ENCODE measurements around the gene CINP. TPM values are rescaled to one million over a fixed set of nuclear protein-coding genes. Genes with fewer than 3 reads are reported as not detected.

Gene CINP
- total and polyA plus RNA-seq, 2 of the 13 experiments (the other 11 are each of a cell fraction or from before 2014, with no cell fraction given): 32.8 to 42.8 TPM

DNA sequence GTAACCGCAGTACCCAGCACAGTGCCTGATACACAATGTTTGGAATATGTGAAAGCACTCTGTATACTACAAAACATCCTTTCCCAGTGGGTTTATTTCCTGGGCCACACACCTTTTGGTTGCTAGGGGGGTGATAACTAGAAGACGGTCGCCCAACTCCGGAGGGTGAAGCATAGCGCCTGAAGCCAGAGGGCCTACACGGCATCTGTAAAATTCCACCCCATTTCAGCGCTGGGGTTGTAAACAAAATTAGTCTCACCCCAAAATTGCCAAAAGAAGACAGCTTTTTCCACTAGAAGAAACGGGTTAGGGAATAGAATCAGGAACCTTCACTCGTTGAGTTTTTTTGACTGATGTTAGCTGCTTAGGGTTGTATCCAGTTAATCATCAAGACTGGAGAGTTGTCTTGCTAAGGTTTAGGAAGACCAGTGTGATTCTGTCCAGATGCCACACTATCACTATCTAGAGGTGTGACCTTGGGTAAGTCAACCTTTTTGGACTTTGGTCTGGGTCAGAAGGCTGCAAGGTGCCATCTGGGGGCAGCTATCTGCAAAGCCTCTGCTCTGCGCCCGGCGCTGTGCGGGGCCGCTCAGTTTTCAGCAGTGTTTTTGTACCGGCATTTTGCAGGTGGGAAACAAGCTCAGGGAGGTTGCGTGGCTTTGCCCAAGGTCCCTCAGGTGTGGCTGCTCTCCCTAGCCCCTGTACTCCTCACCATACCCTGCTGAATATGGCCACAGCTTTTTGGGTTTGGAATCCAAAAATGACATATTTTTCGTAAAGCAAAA, 41.8 kb downstream of the CINP start (continued):
- TF ChIP-seq, protein P1, sequence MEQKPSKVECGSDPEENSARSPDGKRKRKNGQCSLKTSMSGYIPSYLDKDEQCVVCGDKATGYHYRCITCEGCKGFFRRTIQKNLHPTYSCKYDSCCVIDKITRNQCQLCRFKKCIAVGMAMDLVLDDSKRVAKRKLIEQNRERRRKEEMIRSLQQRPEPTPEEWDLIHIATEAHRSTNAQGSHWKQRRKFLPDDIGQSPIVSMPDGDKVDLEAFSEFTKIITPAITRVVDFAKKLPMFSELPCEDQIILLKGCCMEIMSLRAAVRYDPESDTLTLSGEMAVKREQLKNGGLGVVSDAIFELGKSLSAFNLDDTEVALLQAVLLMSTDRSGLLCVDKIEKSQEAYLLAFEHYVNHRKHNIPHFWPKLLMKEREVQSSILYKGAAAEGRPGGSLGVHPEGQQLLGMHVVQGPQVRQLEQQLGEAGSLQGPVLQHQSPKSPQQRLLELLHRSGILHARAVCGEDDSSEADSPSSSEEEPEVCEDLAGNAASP (CRISPR knock-in tag; IDR thresholded peaks at IDR 0.05; ENCODE audit: borderline replicate concordance): peak; percentile 90; the same call in 1 of the 2 replicates
- TF ChIP-seq, protein P2, sequence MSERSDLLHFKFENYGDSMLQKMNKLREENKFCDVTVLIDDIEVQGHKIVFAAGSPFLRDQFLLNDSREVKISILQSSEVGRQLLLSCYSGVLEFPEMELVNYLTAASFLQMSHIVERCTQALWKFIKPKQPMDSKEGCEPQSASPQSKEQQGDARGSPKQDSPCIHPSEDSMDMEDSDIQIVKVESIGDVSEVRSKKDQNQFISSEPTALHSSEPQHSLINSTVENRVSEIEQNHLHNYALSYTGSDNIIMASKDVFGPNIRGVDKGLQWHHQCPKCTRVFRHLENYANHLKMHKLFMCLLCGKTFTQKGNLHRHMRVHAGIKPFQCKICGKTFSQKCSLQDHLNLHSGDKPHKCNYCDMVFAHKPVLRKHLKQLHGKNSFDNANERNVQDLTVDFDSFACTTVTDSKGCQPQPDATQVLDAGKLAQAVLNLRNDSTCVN (CRISPR knock-in tag; IDR thresholded peaks at IDR 0.05; ENCODE audit: borderline replicate concordance): no peak
- TF ChIP-seq JUND (CRISPR knock-in tag; IDR thresholded peaks at IDR 0.05) (no peak), TBX3 (IDR thresholded peaks at IDR 0.05; ENCODE audit: borderline replicate concordance) (peak; percentile 41; the same call in 1 of the 2 replicates), TOPORS (CRISPR knock-in tag; IDR thresholded peaks at IDR 0.05) (peak; percentile 55; the same call in 1 of the 2 replicates), ZNF343 (CRISPR knock-in tag; IDR thresholded peaks at IDR 0.05) (peak; percentile 62; the same call in 1 of the 2 replicates), NR1H2 (CRISPR knock-in tag; IDR thresholded peaks at IDR 0.05; ENCODE audit: borderline replicate concordance, low read depth) (0 out of 2 replicates have a peak, but pooled peaks have one; percentile 66), ZMYM2 (CRISPR knock-in tag; IDR thresholded peaks at IDR 0.05) (peak; percentile 70), ZNF335 (CRISPR knock-in tag; IDR thresholded peaks at IDR 0.05) (no peak), HNRNPL (IDR thresholded peaks at IDR 0.05; ENCODE audit: low read depth, low read length) (0 out of 2 replicates have a peak, but pooled peaks have one; percentile 61), GZF1 (CRISPR knock-in tag; IDR thresholded peaks at IDR 0.05) (0 out of 2 replicates have a peak, but pooled peaks have one; percentile 5), ETV6 (CRISPR knock-in tag; conservative IDR thresholded peaks at IDR 0.05) (0 out of 2 replicates have a peak, but pooled peaks have one; percentile 30), ARNT2 (CRISPR knock-in tag; IDR thresholded peaks at IDR 0.05; ENCODE audit: low read depth) (peak; percentile 10; the same call in 1 of the 2 replicates), HES4 (CRISPR knock-in tag; IDR thresholded peaks at IDR 0.05; ENCODE audit: borderline replicate concordance) (no peak)
- TF ChIP-seq, protein P3, sequence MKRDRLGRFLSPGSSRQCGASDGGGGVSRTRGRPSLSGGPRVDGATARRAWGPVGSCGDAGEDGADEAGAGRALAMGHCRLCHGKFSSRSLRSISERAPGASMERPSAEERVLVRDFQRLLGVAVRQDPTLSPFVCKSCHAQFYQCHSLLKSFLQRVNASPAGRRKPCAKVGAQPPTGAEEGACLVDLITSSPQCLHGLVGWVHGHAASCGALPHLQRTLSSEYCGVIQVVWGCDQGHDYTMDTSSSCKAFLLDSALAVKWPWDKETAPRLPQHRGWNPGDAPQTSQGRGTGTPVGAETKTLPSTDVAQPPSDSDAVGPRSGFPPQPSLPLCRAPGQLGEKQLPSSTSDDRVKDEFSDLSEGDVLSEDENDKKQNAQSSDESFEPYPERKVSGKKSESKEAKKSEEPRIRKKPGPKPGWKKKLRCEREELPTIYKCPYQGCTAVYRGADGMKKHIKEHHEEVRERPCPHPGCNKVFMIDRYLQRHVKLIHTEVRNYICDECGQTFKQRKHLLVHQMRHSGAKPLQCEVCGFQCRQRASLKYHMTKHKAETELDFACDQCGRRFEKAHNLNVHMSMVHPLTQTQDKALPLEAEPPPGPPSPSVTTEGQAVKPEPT (CRISPR knock-in tag; IDR thresholded peaks at IDR 0.05; ENCODE audit: low read depth): 0 out of 2 replicates have a peak, but pooled peaks have one; percentile 35
- TF ChIP-seq, protein P4, sequence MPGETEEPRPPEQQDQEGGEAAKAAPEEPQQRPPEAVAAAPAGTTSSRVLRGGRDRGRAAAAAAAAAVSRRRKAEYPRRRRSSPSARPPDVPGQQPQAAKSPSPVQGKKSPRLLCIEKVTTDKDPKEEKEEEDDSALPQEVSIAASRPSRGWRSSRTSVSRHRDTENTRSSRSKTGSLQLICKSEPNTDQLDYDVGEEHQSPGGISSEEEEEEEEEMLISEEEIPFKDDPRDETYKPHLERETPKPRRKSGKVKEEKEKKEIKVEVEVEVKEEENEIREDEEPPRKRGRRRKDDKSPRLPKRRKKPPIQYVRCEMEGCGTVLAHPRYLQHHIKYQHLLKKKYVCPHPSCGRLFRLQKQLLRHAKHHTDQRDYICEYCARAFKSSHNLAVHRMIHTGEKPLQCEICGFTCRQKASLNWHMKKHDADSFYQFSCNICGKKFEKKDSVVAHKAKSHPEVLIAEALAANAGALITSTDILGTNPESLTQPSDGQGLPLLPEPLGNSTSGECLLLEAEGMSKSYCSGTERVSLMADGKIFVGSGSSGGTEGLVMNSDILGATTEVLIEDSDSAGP (CRISPR knock-in tag; IDR thresholded peaks at IDR 0.05; ENCODE audit: borderline replicate concordance): peak; percentile 39; the same call in 1 of the 2 replicates
